ENCODE data around the gene LTA. TPM values are rescaled to one million over a fixed set of nuclear protein-coding genes. Genes with fewer than 3 reads are reported as not detected.

LTA gene
- total and polyA plus RNA-seq, 2 experiments from 2014 or later = not detected

DNA sequence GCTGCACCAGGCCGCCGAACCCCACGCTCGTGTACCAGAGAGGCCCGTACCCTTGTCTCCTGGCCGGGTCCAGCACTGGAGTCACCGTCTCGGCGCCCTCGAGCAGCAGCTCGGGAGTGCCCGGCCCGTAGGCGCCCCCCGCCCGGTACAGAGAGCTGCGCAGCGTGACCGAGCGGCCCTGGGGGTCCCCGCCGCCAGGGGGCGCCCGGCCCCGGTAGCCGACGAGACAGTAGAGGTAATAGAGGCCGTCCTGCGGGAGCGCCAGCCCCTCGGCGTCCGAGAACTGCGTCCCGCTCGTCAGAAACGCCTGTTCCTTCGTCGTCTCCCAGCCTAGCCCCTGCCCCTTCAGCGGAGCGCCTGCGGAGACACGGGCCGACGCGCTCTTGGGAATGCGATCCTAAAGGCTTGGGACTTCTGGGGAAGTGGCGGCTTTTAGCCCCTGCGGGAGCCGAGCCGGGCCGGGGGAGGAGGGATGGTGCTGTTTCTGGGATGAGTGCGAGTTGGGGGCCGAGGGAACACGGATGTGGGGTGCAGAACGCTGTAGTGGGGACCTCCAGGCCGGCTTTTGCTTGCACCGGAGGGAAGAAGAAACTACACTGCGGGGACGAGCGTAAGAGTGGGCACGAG is 8.8 kb downstream of the LTA start:
- peaks cover 4% of the 10 kb centered on the region; the same call in 1 of the 2 replicates for H3K4me1 ChIP-seq (ENCODE audit: insufficient read depth)
- peak overlapping the region; percentile 96 for H3K4me2 ChIP-seq
- Mint-ChIP-seq H3K27ac (peak overlapping the region; percentile 60; the same call in 1 of the 2 replicates), H3K4me1 (peaks cover 24% of the 10 kb centered on the region), H3K27me3 (ENCODE audit: insufficient read depth, low read depth, poor library complexity) (peaks cover 36% of the 10 kb centered on the region), H3K36me3 (ENCODE audit: low read depth) (no peaks in the 10 kb centered on the region), H3K9me3 (peaks cover 3% of the 10 kb centered on the region; the same call in 2 of the 3 replicates), H3K4me3 (peak overlapping the region; percentile 95)
- H2AFZ ChIP-seq = peak overlapping the region; percentile 99
- H3K79me2 ChIP-seq (replicated peaks; ENCODE audit: insufficient read depth) = no peaks in the 10 kb centered on the region
- H3K4me3 ChIP-seq = peak overlapping the region; percentile 95
- H3K9me2 ChIP-seq (ENCODE audit: insufficient read depth) = no peaks in the 10 kb centered on the region
- H3K36me3 ChIP-seq (ENCODE audit: insufficient read depth) = no peaks in the 10 kb centered on the region
- H3F3A ChIP-seq (replicated peaks; ENCODE audit: low read depth) = no peaks in the 10 kb centered on the region
- ATAC-seq (peak; percentile 93), DNase-seq (ENCODE audit: low spot score) (peak; percentile 92)
- H3K27ac ChIP-seq (ENCODE audit: low read depth) = no peak overlapping the region
- H3K27me3 ChIP-seq (ENCODE audit: insufficient read depth) = peaks cover 20% of the 10 kb centered on the region
- TF ChIP-seq, protein P1, sequence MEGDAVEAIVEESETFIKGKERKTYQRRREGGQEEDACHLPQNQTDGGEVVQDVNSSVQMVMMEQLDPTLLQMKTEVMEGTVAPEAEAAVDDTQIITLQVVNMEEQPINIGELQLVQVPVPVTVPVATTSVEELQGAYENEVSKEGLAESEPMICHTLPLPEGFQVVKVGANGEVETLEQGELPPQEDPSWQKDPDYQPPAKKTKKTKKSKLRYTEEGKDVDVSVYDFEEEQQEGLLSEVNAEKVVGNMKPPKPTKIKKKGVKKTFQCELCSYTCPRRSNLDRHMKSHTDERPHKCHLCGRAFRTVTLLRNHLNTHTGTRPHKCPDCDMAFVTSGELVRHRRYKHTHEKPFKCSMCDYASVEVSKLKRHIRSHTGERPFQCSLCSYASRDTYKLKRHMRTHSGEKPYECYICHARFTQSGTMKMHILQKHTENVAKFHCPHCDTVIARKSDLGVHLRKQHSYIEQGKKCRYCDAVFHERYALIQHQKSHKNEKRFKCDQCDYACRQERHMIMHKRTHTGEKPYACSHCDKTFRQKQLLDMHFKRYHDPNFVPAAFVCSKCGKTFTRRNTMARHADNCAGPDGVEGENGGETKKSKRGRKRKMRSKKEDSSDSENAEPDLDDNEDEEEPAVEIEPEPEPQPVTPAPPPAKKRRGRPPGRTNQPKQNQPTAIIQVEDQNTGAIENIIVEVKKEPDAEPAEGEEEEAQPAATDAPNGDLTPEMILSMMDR (conservative IDR thresholded peaks at IDR 0.05; ENCODE audit: low read depth in 2 of 2) = peak; percentile 73 to 87
- TF ChIP-seq, protein P2, sequence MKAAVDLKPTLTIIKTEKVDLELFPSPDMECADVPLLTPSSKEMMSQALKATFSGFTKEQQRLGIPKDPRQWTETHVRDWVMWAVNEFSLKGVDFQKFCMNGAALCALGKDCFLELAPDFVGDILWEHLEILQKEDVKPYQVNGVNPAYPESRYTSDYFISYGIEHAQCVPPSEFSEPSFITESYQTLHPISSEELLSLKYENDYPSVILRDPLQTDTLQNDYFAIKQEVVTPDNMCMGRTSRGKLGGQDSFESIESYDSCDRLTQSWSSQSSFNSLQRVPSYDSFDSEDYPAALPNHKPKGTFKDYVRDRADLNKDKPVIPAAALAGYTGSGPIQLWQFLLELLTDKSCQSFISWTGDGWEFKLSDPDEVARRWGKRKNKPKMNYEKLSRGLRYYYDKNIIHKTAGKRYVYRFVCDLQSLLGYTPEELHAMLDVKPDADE (IDR thresholded peaks at IDR 0.05) = no peak
- TF ChIP-seq CREB1 (CRISPR knock-in tag; IDR thresholded peaks at IDR 0.05; ENCODE audit: low read depth) (peak; percentile 66), POLR2AphosphoS5 (IDR thresholded peaks at IDR 0.05; ENCODE audit: low read depth) (peak; percentile 74), STAT1 (IDR thresholded peaks at IDR 0.05; ENCODE audit: unreplicated experiment) (no peak)
- no peaks in the 10 kb centered on the region for H4K20me1 ChIP-seq (replicated peaks; ENCODE audit: insufficient read depth)

DNA sequence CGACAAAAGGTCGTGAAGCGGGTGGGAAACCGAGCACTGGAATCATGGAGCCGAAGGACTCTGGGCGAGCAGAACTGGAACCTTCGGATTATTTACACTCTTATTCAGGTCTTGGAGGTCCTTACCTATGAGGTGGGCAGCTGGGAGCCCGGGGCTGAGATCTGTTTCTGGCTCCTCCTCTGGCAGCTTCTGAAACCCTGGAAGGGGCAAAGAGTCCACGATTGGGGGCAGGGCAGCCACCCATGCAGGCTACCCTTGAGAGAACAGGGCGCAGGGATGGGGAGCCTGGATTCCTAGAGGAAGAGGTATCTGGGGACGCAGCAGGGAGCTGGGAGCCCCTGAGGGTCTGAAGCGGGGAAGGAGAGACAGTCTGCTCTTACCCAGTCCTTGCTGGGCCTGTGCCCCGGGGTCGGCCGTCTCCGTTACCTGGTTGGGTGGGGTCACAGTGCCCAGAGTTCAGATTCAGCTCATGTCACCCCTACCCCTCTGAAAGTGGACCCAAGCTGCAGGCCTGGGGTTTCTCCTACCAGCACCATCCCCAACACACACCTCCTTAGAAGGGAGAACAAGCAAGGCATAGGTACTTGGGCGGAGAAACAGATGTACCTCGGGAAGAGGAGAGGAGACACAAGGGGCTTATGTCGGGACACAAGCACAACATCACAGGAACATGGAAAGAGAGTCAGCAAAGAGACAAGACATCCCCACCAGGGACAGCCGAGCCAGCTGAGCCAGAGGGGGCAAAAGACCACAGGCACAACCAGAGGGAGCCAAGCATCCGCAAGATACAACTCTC is 9.5 kb downstream of the LTA start:
- peak overlapping the region; percentile 60; the same call in 1 of the 2 replicates for H3K27ac Mint-ChIP-seq
- no peak for TF ChIP-seq EZH2 (IDR thresholded peaks at IDR 0.05; ENCODE audit: low read depth, unreplicated experiment)
- no peak for TF ChIP-seq JUNB (IDR thresholded peaks at IDR 0.05; ENCODE audit: unreplicated experiment)
- no peak for TF ChIP-seq STAT1 (IDR thresholded peaks at IDR 0.05; ENCODE audit: unreplicated experiment)
- no peak for TF ChIP-seq NANOG (IDR thresholded peaks at IDR 0.05; ENCODE audit: borderline replicate concordance)
- TF ChIP-seq, protein P2 (IDR thresholded peaks at IDR 0.05) = no peak
- TF ChIP-seq, protein P3, sequence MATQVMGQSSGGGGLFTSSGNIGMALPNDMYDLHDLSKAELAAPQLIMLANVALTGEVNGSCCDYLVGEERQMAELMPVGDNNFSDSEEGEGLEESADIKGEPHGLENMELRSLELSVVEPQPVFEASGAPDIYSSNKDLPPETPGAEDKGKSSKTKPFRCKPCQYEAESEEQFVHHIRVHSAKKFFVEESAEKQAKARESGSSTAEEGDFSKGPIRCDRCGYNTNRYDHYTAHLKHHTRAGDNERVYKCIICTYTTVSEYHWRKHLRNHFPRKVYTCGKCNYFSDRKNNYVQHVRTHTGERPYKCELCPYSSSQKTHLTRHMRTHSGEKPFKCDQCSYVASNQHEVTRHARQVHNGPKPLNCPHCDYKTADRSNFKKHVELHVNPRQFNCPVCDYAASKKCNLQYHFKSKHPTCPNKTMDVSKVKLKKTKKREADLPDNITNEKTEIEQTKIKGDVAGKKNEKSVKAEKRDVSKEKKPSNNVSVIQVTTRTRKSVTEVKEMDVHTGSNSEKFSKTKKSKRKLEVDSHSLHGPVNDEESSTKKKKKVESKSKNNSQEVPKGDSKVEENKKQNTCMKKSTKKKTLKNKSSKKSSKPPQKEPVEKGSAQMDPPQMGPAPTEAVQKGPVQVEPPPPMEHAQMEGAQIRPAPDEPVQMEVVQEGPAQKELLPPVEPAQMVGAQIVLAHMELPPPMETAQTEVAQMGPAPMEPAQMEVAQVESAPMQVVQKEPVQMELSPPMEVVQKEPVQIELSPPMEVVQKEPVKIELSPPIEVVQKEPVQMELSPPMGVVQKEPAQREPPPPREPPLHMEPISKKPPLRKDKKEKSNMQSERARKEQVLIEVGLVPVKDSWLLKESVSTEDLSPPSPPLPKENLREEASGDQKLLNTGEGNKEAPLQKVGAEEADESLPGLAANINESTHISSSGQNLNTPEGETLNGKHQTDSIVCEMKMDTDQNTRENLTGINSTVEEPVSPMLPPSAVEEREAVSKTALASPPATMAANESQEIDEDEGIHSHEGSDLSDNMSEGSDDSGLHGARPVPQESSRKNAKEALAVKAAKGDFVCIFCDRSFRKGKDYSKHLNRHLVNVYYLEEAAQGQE (IDR thresholded peaks at IDR 0.05; ENCODE audit: unreplicated experiment) = no peak
- no peak for TF ChIP-seq ZNF331 (CRISPR knock-in tag; IDR thresholded peaks at IDR 0.05; ENCODE audit: low read depth)

More for the DNA sequence above, 9.5 kb downstream of the LTA start:
- Histone ChIP-seq H3K4me2 (peak overlapping the region; percentile 96), H4K20me1 (replicated peaks; ENCODE audit: insufficient read depth) (no peaks in the 10 kb centered on the region), H3F3A (replicated peaks; ENCODE audit: low read depth) (no peaks in the 10 kb centered on the region), H3K4me3 (peak overlapping the region; percentile 95), H3K27me3 (ENCODE audit: insufficient read depth) (peaks cover 20% of the 10 kb centered on the region), H3K4me1 (ENCODE audit: insufficient read depth) (peaks cover 4% of the 10 kb centered on the region; the same call in 1 of the 2 replicates), H3K9me2 (ENCODE audit: insufficient read depth) (no peaks in the 10 kb centered on the region), H2AFZ (peak overlapping the region; percentile 99), H3K27ac (ENCODE audit: low read depth) (no peak overlapping the region), H3K36me3 (ENCODE audit: insufficient read depth) (no peaks in the 10 kb centered on the region), H3K79me2 (replicated peaks; ENCODE audit: insufficient read depth) (no peaks in the 10 kb centered on the region)
- H3K36me3 Mint-ChIP-seq (ENCODE audit: low read depth) = no peaks in the 10 kb centered on the region
- peaks cover 36% of the 10 kb centered on the region for H3K27me3 Mint-ChIP-seq (ENCODE audit: insufficient read depth, low read depth, poor library complexity)
- H3K9me3 Mint-ChIP-seq = peaks cover 3% of the 10 kb centered on the region; the same call in 2 of the 3 replicates
- peaks cover 24% of the 10 kb centered on the region for H3K4me1 Mint-ChIP-seq
- H3K4me3 Mint-ChIP-seq = peak overlapping the region; percentile 95
- DNase-seq (ENCODE audit: low spot score) = peak; percentile 43
- peak; percentile 23 for ATAC-seq

Measured in GM23338 (cell line).